Calu3 (cell line): Measurements from ENCODE around the gene DCC. TPM values are rescaled to one million over a fixed set of nuclear protein-coding genes. Genes with fewer than 3 reads are reported as not detected.
"Not testable (repeated sequence)": the region's sequence is repeated elsewhere in the genome, so short reads cannot be mapped to it uniquely, and the experiment has no call there.

ENCODE experiments used
- BruUV-seq: library from RNA; stranded (reverse); fragments of 400-500 nt; replicated peaks from 2 replicates; lab custom pipeline; 2021; lab: Mats Ljungman, UMichigan
- CTCF ChIA-PET: fragments of 300-600 bp; sonication (Branson Sonifier 250); formaldehyde crosslinking; loops from one replicate; lab custom pipeline; 2022; ENCODE audit warnings: antibody characterized with exemption; lab: Charles Lee
- DNase-seq: peaks from one replicate; pipeline ENCODE4 v3.0.0; 2022
- H3K27ac Mint-ChIP-seq: one replicate; pipeline ENCODE4 v1.8.0; 2022; ENCODE audit warnings: mixed read lengths; ENCODE audit not compliant: unreplicated experiment
- H3K27me3 Mint-ChIP-seq: one replicate; pipeline ENCODE4 v1.8.0; 2022; ENCODE audit warnings: mixed read lengths; ENCODE audit not compliant: unreplicated experiment
- H3K36me3 Mint-ChIP-seq: one replicate; pipeline ENCODE4 v1.8.0; 2022; ENCODE audit warnings: mild to moderate bottlenecking, moderate library complexity, mixed read lengths; ENCODE audit not compliant: insufficient read depth, unreplicated experiment
- H3K4me1 Mint-ChIP-seq: one replicate; pipeline ENCODE4 v1.8.0; 2022; ENCODE audit warnings: mild to moderate bottlenecking, low read depth, mixed read lengths; ENCODE audit not compliant: unreplicated experiment
- H3K4me3 Mint-ChIP-seq: one replicate; pipeline ENCODE4 v1.8.0; 2022; ENCODE audit warnings: mild to moderate bottlenecking, low read depth, moderate library complexity, mixed read lengths; ENCODE audit not compliant: unreplicated experiment
- H3K9me3 Mint-ChIP-seq: one replicate; pipeline ENCODE4 v1.8.0; 2022; ENCODE audit warnings: low read depth, mixed read lengths; ENCODE audit not compliant: unreplicated experiment
- intact Hi-C: fragments of 100-400 bp; cut with micrococcal nuclease; formaldehyde crosslinking; loops from one replicate; pipeline ENCODE4 v1.10.0; 2022; ENCODE audit not compliant: unreplicated experiment
- total RNA-seq: library from RNA; stranded (reverse); gene quantifications from 2 replicates; pipeline ENCODE4 v1.2.3, GENCODE V29; 2022
- TF ChIP-seq, protein P1 (sequence below): fragments of 200-600 bp; IDR thresholded peaks from one replicate; pipeline ENCODE4 v1.8.0; 2022; ENCODE audit warnings: antibody characterized with exemption; ENCODE audit not compliant: unreplicated experiment

DCC gene
- total RNA-seq, 1 experiment from 2014 or later, result not detected

DNA sequence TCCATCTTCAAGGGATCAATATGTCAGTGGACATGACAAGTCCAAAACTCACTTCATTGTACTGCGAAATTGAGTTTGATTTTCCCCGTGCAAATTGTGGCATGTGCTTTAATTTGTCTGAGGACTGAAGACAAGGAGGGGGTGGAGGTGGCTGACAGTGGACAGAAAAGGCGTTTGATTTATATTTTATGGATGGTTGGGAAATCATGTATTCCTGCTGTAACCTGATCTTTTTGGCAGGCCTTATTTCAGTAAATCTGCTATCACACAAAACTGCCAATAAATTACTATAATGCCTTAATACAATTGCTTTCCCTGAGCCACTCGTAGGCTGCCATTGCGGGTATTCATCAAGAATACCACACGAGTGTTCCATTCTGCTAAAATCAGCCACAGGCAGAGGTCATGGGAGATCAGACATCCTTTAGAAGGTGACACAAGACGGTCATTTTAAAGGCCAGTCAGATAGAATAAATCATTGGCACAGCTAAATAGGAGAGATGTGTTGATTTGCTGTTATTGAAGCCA is 1164.0 kb downstream of the DCC start:
- Mint-ChIP-seq H3K27me3 (no peaks in the 10 kb centered on the region), H3K4me1 (no peaks in the 10 kb centered on the region), H3K4me3 (no peak overlapping the region), H3K9me3 (no peaks in the 10 kb centered on the region), H3K27ac (no peak overlapping the region), H3K36me3 (no peaks in the 10 kb centered on the region)
- DNase-seq, result no peak
- CTCF ChIA-PET, result interaction anchor here (0.6 kb wide), 1 partner anchor 37 kb away, joined by 3 read pairs; no protein-coding TSS in a partner anchor
- TF ChIP-seq, protein P1, sequence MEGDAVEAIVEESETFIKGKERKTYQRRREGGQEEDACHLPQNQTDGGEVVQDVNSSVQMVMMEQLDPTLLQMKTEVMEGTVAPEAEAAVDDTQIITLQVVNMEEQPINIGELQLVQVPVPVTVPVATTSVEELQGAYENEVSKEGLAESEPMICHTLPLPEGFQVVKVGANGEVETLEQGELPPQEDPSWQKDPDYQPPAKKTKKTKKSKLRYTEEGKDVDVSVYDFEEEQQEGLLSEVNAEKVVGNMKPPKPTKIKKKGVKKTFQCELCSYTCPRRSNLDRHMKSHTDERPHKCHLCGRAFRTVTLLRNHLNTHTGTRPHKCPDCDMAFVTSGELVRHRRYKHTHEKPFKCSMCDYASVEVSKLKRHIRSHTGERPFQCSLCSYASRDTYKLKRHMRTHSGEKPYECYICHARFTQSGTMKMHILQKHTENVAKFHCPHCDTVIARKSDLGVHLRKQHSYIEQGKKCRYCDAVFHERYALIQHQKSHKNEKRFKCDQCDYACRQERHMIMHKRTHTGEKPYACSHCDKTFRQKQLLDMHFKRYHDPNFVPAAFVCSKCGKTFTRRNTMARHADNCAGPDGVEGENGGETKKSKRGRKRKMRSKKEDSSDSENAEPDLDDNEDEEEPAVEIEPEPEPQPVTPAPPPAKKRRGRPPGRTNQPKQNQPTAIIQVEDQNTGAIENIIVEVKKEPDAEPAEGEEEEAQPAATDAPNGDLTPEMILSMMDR, result no peak
- intact Hi-C loops, result no loop called here
- BruUV-seq, result no TSS peak

DNA sequence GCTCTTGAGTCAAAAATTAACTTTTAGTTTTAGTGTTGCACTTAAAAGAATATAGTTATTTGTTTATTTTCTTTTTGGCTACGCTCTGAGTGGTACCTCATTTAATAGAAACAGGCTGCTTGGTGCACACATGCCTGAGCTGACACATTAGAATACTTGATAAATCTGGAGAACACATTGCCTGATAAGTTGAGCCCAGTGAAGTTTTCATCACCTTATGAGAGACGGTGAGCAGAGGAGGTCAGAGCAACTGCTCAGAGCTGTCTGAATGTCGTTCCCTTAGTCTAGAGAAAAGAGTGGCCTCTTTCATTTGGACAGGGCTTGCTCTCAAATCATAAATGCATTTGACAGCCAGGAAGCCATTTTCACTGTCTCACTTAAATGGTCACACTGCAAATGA is 1168.5 kb downstream of the DCC start:
- H3K4me3 Mint-ChIP-seq, result no peak overlapping the region

DNA sequence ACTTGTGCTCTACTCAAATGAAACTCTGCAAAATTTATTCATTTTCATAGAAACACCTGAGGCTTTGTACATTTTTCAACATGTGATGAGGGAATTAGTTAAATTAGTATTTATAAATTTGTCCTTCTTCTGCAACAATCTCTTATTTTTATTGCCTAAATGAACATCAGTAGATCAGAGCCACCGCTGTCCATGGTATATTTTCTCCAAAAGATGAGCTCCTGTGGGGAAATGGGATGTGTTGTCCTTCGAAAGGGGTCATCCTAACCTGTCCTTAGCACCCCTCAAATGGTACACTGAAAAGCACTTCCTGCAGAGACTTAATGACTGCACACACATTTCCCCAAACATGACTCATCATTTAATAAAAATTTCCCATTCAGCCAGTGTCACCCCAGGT is 1169.9 kb downstream of the DCC start:
- Mint-ChIP-seq H3K27ac (no peak overlapping the region), H3K9me3 (peaks cover 8% of the 10 kb centered on the region), H3K4me1 (no peaks in the 10 kb centered on the region), H3K4me3 (no peak overlapping the region), H3K36me3 (no peaks in the 10 kb centered on the region), H3K27me3 (no peaks in the 10 kb centered on the region)
- BruUV-seq, result no TSS peak
- intact Hi-C loops, result no loop called here
- TF ChIP-seq, protein P1, result no peak
- no peak for DNase-seq
- CTCF ChIA-PET, result no interaction called here

More for the DNA sequence above, 1168.5 kb downstream of the DCC start:
- TF ChIP-seq, protein P1, result no peak
- no peak overlapping the region for H3K27ac Mint-ChIP-seq
- no peak for DNase-seq
- no peaks in the 10 kb centered on the region for H3K27me3 Mint-ChIP-seq
- peaks cover 4% of the 10 kb centered on the region for H3K9me3 Mint-ChIP-seq
- intact Hi-C loops, result no loop called here
- no TSS peak for BruUV-seq
- no peaks in the 10 kb centered on the region for H3K36me3 Mint-ChIP-seq
- H3K4me1 Mint-ChIP-seq, result no peaks in the 10 kb centered on the region
- CTCF ChIA-PET, result no interaction called here

DNA sequence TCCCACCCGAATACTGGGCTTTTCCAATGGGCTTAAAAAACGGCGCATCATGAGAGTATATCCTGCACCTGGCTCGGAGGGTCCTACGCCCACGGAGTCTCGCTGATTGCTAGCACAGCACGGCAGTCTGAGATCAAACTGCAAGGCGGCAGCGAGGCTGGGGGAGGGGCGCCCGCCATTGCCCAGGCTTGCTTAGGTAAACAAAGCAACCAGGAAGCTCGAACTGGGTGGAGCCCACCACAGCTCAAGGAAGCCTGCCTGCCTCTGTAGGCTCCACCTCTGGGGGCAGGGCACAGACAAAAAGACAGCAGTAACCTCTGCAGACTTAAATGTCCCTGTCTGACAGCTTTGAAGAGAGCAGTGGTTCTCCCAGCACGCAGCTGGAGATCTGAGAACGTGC is 1171.7 kb downstream of the DCC start:
- H3K27ac Mint-ChIP-seq, BruUV-seq, H3K4me1 Mint-ChIP-seq, DNase-seq, H3K27me3 Mint-ChIP-seq, H3K36me3 Mint-ChIP-seq, CTCF ChIA-PET, H3K4me3 Mint-ChIP-seq, intact Hi-C loops, H3K9me3 Mint-ChIP-seq: not testable (repeated sequence)

DNA sequence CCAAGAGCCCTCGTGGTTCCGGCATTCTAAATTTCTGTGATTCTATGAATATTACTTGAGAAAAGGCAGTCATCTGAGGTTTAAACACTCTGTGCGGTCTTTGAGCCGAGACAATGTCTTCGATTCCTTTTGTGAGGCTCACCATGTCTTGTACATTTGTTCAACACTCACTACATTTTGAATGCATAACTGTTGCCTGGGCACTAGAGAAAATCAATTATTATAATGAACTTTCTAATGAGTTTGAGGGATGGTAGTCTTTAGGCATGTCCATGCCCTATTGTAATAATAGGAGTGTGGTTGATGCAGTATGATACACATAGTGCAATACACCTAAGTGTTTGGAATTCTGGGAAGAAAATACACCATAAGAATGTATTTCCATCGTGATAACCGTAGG is 1181.1 kb downstream of the DCC start:
- no TSS peak for BruUV-seq
- intact Hi-C loops, result no loop called here
- CTCF ChIA-PET, result no interaction called here
- Mint-ChIP-seq H3K4me3 (no peak overlapping the region), H3K4me1 (no peaks in the 10 kb centered on the region), H3K36me3 (no peaks in the 10 kb centered on the region), H3K27me3 (no peaks in the 10 kb centered on the region), H3K9me3 (no peaks in the 10 kb centered on the region), H3K27ac (no peak overlapping the region)
- TF ChIP-seq, protein P1, result no peak
- no peak for DNase-seq
